ENCODE data around the gene TRIO. TPM values are rescaled to one million over a fixed set of nuclear protein-coding genes. Genes with fewer than 3 reads are reported as not detected.

The TRIO gene
- total RNA-seq, 1 experiment from 2014 or later = 68.4 TPM

GRCh38 chr5:14509556-14509955 is 366.4 kb downstream of the TRIO start:
- TF ChIP-seq TCF7L2 (IDR thresholded peaks at IDR 0.05; ENCODE audit: borderline replicate concordance, extremely low read depth, insufficient read depth, insufficient read length) (no peak), EGR1 (IDR thresholded peaks at IDR 0.05; ENCODE audit: low read depth) (no peak), EZH2phosphoT487 (IDR thresholded peaks at IDR 0.05; ENCODE audit: borderline replicate concordance) (no peak), EZH2 (IDR thresholded peaks at IDR 0.05) (no peak), SP1 (IDR thresholded peaks at IDR 0.05; ENCODE audit: low read depth) (no peak), POLR2AphosphoS5 (IDR thresholded peaks at IDR 0.05; ENCODE audit: low read depth, low read length) (no peak), JUND (IDR thresholded peaks at IDR 0.05) (no peak), ZFX (IDR thresholded peaks at IDR 0.05) (no peak), RAD21 (IDR thresholded peaks at IDR 0.05; ENCODE audit: low read depth) (no peak), POLR2A (IDR thresholded peaks at IDR 0.05; ENCODE audit: borderline replicate concordance, extremely low read depth, insufficient read depth, insufficient read length) (no peak), CTCF (IDR thresholded peaks at IDR 0.05 in 2 of 3, conservative IDR thresholded peaks at IDR 0.05 in 1 of 3; ENCODE audit: borderline replicate concordance in 1 of 3, insufficient read depth in 1 of 3, low read depth in 2 of 3, low read length in 2 of 3) (no peak), CEBPB (IDR thresholded peaks at IDR 0.05; ENCODE audit: low read depth) (no peak), CBX3 (IDR thresholded peaks at IDR 0.05; ENCODE audit: low read depth) (no peak), ZNF274 (IDR thresholded peaks at IDR 0.05; ENCODE audit: low read depth, low read length) (no peak), ATF3 (IDR thresholded peaks at IDR 0.05) (no peak)
- TF ChIP-seq, protein P1, sequence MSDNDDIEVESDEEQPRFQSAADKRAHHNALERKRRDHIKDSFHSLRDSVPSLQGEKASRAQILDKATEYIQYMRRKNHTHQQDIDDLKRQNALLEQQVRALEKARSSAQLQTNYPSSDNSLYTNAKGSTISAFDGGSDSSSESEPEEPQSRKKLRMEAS (IDR thresholded peaks at IDR 0.05) = no peak
- TF ChIP-seq, protein P2, sequence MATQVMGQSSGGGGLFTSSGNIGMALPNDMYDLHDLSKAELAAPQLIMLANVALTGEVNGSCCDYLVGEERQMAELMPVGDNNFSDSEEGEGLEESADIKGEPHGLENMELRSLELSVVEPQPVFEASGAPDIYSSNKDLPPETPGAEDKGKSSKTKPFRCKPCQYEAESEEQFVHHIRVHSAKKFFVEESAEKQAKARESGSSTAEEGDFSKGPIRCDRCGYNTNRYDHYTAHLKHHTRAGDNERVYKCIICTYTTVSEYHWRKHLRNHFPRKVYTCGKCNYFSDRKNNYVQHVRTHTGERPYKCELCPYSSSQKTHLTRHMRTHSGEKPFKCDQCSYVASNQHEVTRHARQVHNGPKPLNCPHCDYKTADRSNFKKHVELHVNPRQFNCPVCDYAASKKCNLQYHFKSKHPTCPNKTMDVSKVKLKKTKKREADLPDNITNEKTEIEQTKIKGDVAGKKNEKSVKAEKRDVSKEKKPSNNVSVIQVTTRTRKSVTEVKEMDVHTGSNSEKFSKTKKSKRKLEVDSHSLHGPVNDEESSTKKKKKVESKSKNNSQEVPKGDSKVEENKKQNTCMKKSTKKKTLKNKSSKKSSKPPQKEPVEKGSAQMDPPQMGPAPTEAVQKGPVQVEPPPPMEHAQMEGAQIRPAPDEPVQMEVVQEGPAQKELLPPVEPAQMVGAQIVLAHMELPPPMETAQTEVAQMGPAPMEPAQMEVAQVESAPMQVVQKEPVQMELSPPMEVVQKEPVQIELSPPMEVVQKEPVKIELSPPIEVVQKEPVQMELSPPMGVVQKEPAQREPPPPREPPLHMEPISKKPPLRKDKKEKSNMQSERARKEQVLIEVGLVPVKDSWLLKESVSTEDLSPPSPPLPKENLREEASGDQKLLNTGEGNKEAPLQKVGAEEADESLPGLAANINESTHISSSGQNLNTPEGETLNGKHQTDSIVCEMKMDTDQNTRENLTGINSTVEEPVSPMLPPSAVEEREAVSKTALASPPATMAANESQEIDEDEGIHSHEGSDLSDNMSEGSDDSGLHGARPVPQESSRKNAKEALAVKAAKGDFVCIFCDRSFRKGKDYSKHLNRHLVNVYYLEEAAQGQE (IDR thresholded peaks at IDR 0.05; ENCODE audit: low read depth) = no peak
- RAD21 ChIA-PET (ENCODE audit: low non-redundant PET in 1 of 2, low total read pairs in 2 of 2, uncharacterized antibody in 2 of 2, unreplicated experiment in 2 of 2) = no interaction called here
- POLR2A ChIA-PET = no interaction called here
- DNase-seq (ENCODE audit: low read depth, low spot score) (no peak), ATAC-seq (no peak)
- H3K27ac ChIP-seq (ENCODE audit: low read depth, low read length) = no peak overlapping the region
- H3K27me3 ChIP-seq (ENCODE audit: insufficient read depth, low read length) = no peaks in the 10 kb centered on the region
- BruUV-seq (replicated peaks) = no TSS peak
- H3K9me2 ChIP-seq (ENCODE audit: insufficient read depth) = no peaks in the 10 kb centered on the region
- H3K4me3 ChIP-seq (replicated peaks in 1 of 2; ENCODE audit: low read depth in 1 of 2, low read length in 2 of 2) = no peak overlapping the region
- H3K79me2 ChIP-seq (ENCODE audit: insufficient read depth, low read length) = no peaks in the 10 kb centered on the region
- CTCF ChIA-PET = no interaction called here
- H4K20me1 ChIP-seq (ENCODE audit: insufficient read depth) = no peaks in the 10 kb centered on the region
- H3K4me1 ChIP-seq (ENCODE audit: control insufficient read depth in 1 of 2, insufficient read depth in 2 of 2, low read length in 2 of 2) = no peaks in the 10 kb centered on the region
- H3K9ac ChIP-seq (ENCODE audit: low read length) = no peak overlapping the region
- no peak overlapping the region for H3K4me2 ChIP-seq (ENCODE audit: low read length)
- H2AFZ ChIP-seq (ENCODE audit: low read depth, low read length, poor library complexity, severe bottlenecking) = no peak overlapping the region
- H3K9me3 ChIP-seq (ENCODE audit: control insufficient read depth in 1 of 2, insufficient read depth in 1 of 2, low read depth in 1 of 2, low read length in 2 of 2) = no peaks in the 10 kb centered on the region
- H3K36me3 ChIP-seq (ENCODE audit: control insufficient read depth in 1 of 2, insufficient read depth in 2 of 2, low read length in 2 of 2) = peaks cover 0 to 4% of the 10 kb centered on the region in 2 experiments; a peak in 3 of 4 replicates
- intact Hi-C loops (cut with micrococcal nuclease) = no loop called here

Measured in HCT116 (cell line).